ENCODE results near the gene DDRGK1. TPM values are rescaled to one million over a fixed set of nuclear protein-coding genes. Genes with fewer than 3 reads are reported as not detected.

The DDRGK1 gene
- total RNA-seq, 2 donors from 2014 or later, result 43.8 to 48.0 TPM

DNA sequence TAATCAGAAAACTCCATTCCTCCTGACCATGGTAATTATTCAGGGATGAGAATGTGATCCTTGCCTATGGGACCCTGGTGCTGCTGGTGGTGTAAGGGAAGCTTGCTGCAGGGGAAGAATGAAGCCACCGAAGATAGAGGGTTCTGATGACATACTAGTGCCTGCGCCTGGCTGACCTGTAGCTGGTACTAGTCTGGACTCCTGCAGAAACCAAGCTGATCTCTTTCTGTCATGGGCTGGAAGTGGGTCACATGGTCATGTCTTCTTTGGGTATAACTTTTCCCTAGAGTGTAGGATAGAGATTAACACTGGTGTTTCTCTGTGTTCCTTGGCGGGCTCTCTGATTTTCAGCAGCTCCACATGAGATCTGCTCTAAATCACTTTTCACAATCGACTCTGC is 43.2 kb upstream of the DDRGK1 start:
- peaks cover 0 to 14% of the 10 kb centered on the region in 2 donors for H3K4me1 ChIP-seq
- H3K27me3 ChIP-seq, result no peaks in the 10 kb centered on the region
- no peak for DNase-seq (ENCODE audit: low spot score)
- TF ChIP-seq, protein P1, sequence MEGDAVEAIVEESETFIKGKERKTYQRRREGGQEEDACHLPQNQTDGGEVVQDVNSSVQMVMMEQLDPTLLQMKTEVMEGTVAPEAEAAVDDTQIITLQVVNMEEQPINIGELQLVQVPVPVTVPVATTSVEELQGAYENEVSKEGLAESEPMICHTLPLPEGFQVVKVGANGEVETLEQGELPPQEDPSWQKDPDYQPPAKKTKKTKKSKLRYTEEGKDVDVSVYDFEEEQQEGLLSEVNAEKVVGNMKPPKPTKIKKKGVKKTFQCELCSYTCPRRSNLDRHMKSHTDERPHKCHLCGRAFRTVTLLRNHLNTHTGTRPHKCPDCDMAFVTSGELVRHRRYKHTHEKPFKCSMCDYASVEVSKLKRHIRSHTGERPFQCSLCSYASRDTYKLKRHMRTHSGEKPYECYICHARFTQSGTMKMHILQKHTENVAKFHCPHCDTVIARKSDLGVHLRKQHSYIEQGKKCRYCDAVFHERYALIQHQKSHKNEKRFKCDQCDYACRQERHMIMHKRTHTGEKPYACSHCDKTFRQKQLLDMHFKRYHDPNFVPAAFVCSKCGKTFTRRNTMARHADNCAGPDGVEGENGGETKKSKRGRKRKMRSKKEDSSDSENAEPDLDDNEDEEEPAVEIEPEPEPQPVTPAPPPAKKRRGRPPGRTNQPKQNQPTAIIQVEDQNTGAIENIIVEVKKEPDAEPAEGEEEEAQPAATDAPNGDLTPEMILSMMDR (IDR thresholded peaks at IDR 0.05), result no peak
- no peak overlapping the region for H3K27ac ChIP-seq
- no peaks in the 10 kb centered on the region for H3K9me3 ChIP-seq
- H3K4me3 ChIP-seq, result no peak overlapping the region
- peaks cover 8% of the 10 kb centered on the region for H3K36me3 ChIP-seq

DNA sequence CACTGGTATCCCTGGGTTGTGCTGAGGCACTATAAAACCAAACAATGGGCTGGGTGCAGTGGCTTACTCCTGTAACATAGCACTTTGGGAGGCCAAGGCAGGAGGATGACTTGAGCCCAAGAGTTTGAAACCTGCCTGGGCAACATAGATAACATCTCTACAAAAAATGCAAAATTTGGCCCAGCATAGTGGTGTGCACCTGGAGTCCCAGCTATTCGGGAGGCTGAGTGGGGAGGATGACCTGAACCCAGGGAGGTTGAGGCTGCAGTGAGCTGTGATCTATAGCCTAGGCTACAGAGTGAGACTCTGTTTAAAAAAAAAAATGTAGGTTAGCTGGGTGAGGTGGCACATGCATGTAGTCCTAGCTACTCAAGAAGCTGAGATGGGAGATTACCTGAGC is 42.2 kb upstream of the DDRGK1 start:
- Histone ChIP-seq H3K4me1 (peaks cover 0 to 14% of the 10 kb centered on the region in 2 donors), H3K9me3 (no peaks in the 10 kb centered on the region), H3K27me3 (no peaks in the 10 kb centered on the region), H3K27ac (no peak overlapping the region), H3K36me3 (no peaks in the 10 kb centered on the region), H3K4me3 (no peak overlapping the region)
- no peak for DNase-seq (ENCODE audit: low spot score)
- TF ChIP-seq, protein P1 (IDR thresholded peaks at IDR 0.05), result no peak

DNA sequence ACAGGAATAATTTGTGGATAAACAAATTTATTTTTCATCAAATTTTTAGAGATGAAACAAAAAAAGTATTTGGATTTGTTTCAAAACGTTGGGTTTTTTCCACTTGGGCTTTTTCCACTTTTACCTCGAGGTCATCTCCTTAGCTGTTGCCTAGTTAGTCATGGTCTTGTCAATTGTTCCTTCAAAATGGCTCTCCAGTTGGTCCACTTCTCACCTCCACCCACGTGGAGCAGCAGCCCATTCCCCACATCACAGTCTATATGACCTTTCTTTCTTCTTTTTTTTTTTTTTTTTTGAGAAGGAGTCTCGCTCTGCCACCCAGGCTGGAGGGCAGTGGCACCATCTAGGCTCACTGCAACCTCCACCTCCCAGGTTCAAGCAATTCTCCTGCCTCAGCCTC is 41.2 kb upstream of the DDRGK1 start:
- no peaks in the 10 kb centered on the region for H3K27me3 ChIP-seq
- no peak overlapping the region for H3K4me3 ChIP-seq
- H3K9me3 ChIP-seq, result no peaks in the 10 kb centered on the region
- H3K27ac ChIP-seq, result no peak overlapping the region
- H3K4me1 ChIP-seq, result peaks cover 0 to 14% of the 10 kb centered on the region in 2 donors
- TF ChIP-seq, protein P1 (IDR thresholded peaks at IDR 0.05), result no peak
- no peaks in the 10 kb centered on the region for H3K36me3 ChIP-seq
- no peak for DNase-seq (ENCODE audit: low spot score)

DNA sequence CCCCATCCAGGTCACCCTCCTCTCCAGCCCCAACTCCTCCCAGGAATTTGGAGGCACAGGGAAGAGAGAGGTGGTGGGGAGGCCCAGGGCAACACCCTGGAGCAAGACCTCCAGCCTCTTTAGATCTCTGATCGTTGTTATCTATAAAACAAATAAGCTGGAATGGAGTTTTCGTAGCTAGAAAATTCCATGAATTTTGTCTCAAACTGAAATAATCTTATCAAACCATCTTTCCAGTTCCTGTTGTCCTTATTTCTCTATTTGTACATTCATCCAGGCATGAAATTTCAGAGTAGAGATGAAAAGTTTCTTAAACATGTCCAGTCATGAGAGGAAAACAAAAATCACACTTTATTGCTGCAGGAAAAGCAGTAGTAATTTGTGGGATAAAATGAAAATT is 40.7 kb upstream of the DDRGK1 start:
- Histone ChIP-seq H3K9me3 (no peaks in the 10 kb centered on the region), H3K36me3 (no peaks in the 10 kb centered on the region), H3K4me1 (peaks cover 0 to 14% of the 10 kb centered on the region in 2 donors), H3K4me3 (no peak overlapping the region), H3K27ac (no peak overlapping the region), H3K27me3 (peaks cover 0 to 2% of the 10 kb centered on the region in 2 donors)
- DNase-seq (ENCODE audit: low spot score), result no peak
- TF ChIP-seq, protein P1 (IDR thresholded peaks at IDR 0.05), result no peak

DNA sequence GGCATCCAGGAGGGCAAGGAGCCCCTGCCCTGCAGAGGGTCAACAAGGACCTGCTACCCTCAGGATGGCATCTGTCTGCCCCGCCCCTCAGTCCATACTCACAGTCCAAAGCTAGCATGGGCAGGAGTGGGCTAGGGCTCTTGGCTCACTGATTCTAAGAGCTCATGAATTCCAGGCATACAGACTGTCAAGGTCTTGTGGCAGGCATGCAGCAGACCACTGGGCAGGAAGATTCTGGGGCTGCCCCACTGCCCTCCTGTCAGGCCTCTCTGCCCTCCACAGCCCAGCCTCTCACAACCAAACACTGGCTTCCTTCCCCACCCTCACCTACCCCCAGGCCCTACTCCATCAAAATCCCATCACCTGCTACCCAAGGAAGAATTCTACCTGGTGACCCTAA is 40.1 kb upstream of the DDRGK1 start:
- peaks cover 2 to 8% of the 10 kb centered on the region in 2 donors for H3K27me3 ChIP-seq
- H3K9me3 ChIP-seq, result no peaks in the 10 kb centered on the region
- TF ChIP-seq, protein P1 (IDR thresholded peaks at IDR 0.05), result no peak
- no peaks in the 10 kb centered on the region for H3K36me3 ChIP-seq
- H3K4me3 ChIP-seq, result no peak overlapping the region
- peaks cover 0 to 18% of the 10 kb centered on the region in 2 donors for H3K4me1 ChIP-seq
- H3K27ac ChIP-seq, result no peak overlapping the region
- no peak for DNase-seq (ENCODE audit: low spot score)

DNA sequence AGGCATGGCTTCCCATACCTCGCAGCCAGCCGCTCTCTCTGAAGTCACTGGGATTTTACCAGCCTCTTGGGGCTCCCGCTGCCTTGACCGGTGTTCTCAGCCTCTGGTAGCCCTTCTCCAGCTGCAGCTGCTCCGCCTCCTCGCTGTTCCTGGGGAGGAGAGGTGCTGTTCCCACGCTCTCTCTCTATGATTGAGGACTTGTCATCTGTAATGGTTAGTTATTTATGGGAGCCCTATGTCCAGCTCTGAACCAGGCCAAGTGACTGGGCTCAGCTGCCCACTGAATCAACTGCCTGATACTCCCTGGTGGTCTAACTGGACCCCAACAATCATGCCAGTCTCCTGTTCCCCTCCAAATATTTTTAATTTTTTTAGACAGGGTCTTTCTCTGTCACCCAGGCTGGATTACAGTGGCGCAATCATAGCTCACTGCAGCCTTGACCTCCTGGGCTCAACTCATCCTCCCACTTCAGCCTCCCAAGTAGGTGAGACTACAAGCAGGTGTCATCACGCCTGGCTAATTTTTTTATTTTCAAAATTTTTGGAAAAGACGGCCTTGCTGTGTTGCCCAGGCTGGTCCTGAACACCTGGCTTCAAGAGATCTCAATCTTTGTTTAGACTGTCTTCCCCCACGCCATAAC is 39.4 kb upstream of the DDRGK1 start:
- no peak overlapping the region for H3K4me3 ChIP-seq
- DNase-seq (ENCODE audit: low spot score), result no peak
- no peaks in the 10 kb centered on the region for H3K9me3 ChIP-seq
- H3K4me1 ChIP-seq, result peaks cover 0 to 19% of the 10 kb centered on the region in 2 donors
- TF ChIP-seq, protein P1 (IDR thresholded peaks at IDR 0.05), result no peak
- no peak overlapping the region for H3K27ac ChIP-seq
- H3K27me3 ChIP-seq, result peaks cover 3 to 12% of the 10 kb centered on the region in 2 donors
- H3K36me3 ChIP-seq, result no peaks in the 10 kb centered on the region
